Mesothelial cell of epicardium (in vitro differentiated cells): ENCODE results near the gene HNRNPH2. TPM values are rescaled to one million over a fixed set of nuclear protein-coding genes. Genes with fewer than 3 reads are reported as not detected.
A peak's percentile ranks its signal among the peaks of the same experiment; 100 is the strongest.

ENCODE experiments used
- DNase-seq, 2 experiments: peaks; one replicate each; pipeline ENCODE4 v3.0.0; 2021; ENCODE audit warnings: low spot score in 2 of 2; ENCODE audit not compliant: unreplicated experiment in 2 of 2
- H3K27ac Mint-ChIP-seq: 2 replicates; pipeline ENCODE4 v1.8.0; 2021; ENCODE audit warnings: mixed read lengths
- H3K27me3 Mint-ChIP-seq: 2 replicates; pipeline ENCODE4 v1.8.0; 2021; ENCODE audit warnings: low read depth, mixed read lengths
- H3K36me3 Mint-ChIP-seq: 2 replicates; pipeline ENCODE4 v1.8.0; 2021; ENCODE audit warnings: mixed read lengths
- H3K4me1 Mint-ChIP-seq: 2 replicates; pipeline ENCODE4 v1.8.0; 2021; ENCODE audit warnings: mixed read lengths
- H3K4me3 Mint-ChIP-seq: 2 replicates; pipeline ENCODE4 v1.8.0; 2021; ENCODE audit warnings: mild to moderate bottlenecking, moderate library complexity, mixed read lengths
- H3K9me3 Mint-ChIP-seq: 2 replicates; pipeline ENCODE4 v1.8.0; 2021; ENCODE audit warnings: mixed read lengths
- CTCF ChIP-seq: fragments of 200-600 bp; sonication (generic); IDR thresholded peaks from one replicate; pipeline ENCODE4 v1.5.0; 2021; ENCODE audit warnings: antibody characterized with exemption; ENCODE audit not compliant: unreplicated experiment
- total RNA-seq: library from RNA; stranded (reverse); gene quantifications from 3 replicates; pipeline ENCODE4 v1.2.1, GENCODE V29; 2021

Gene HNRNPH2
- total RNA-seq, 1 donor from 2014 or later = 63.0 TPM

GRCh38 chrX:101397779-101398178 lies 10.2 kb upstream of the HNRNPH2 start:
- no peak for TF ChIP-seq CTCF
- Mint-ChIP-seq H3K36me3 (peaks cover 18% of the 10 kb centered on the region), H3K27ac (peak overlapping the region; percentile 4), H3K9me3 (peaks cover 10% of the 10 kb centered on the region), H3K27me3 (no peaks in the 10 kb centered on the region), H3K4me1 (peaks cover 5% of the 10 kb centered on the region), H3K4me3 (no peak overlapping the region)
- DNase-seq = no peak

DNA sequence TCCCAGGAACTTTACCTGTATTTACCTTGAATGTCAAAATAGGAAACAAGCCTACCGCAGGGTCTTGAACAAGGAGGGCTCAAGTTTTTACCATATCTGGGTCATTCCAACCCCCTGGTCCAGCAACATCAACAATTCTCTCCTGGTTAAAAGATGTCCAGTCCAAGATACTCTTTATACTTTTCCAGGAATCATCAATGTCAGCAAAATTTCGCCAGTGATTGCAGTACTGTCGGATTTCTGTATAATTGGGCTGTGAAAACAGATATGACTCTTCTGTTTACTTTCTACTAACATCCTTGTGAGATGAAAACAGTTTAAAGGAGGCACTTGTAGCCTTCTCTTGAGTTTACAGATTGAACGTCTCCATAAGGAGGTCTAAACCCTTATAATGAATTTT lies 9.3 kb upstream of the HNRNPH2 start:
- peaks cover 2% of the 10 kb centered on the region for H3K4me1 Mint-ChIP-seq
- no peaks in the 10 kb centered on the region for H3K27me3 Mint-ChIP-seq
- no peak for DNase-seq
- no peak for TF ChIP-seq CTCF
- H3K4me3 Mint-ChIP-seq = no peak overlapping the region
- H3K27ac Mint-ChIP-seq = no peak overlapping the region
- H3K36me3 Mint-ChIP-seq = peaks cover 14% of the 10 kb centered on the region
- peaks cover 10% of the 10 kb centered on the region for H3K9me3 Mint-ChIP-seq

GRCh38 chrX:101399825-101400224 lies 8.2 kb upstream of the HNRNPH2 start:
- no peak for TF ChIP-seq CTCF
- Mint-ChIP-seq H3K4me1 (no peaks in the 10 kb centered on the region), H3K9me3 (peaks cover 15% of the 10 kb centered on the region), H3K27ac (no peak overlapping the region), H3K4me3 (no peak overlapping the region), H3K36me3 (peaks cover 17% of the 10 kb centered on the region), H3K27me3 (no peaks in the 10 kb centered on the region)
- no peak for DNase-seq

- Mint-ChIP-seq H3K9me3 (peaks cover 25% of the 10 kb centered on the region), H3K27ac (peak overlapping the region; percentile 98), H3K27me3 (no peaks in the 10 kb centered on the region), H3K4me1 (peaks cover 22% of the 10 kb centered on the region), H3K4me3 (peak overlapping the region; percentile 84), H3K36me3 (peaks cover 10% of the 10 kb centered on the region)
- DNase-seq = no peak
- no peak for TF ChIP-seq CTCF
These were observed 765 bp upstream of the HNRNPH2 start for GRCh38 chrX:101407167-101407747.

- H3K9me3 Mint-ChIP-seq = peaks cover 32% of the 10 kb centered on the region
- no peaks in the 10 kb centered on the region for H3K27me3 Mint-ChIP-seq
- H3K4me1 Mint-ChIP-seq = peaks cover 22% of the 10 kb centered on the region
- no peak for DNase-seq
- H3K36me3 Mint-ChIP-seq = peaks cover 16% of the 10 kb centered on the region
- no peak for TF ChIP-seq CTCF
- H3K4me3 Mint-ChIP-seq = peak overlapping the region; percentile 84
- H3K27ac Mint-ChIP-seq = peak overlapping the region; percentile 98
These were observed 465 bp downstream of the HNRNPH2 start for GRCh38 chrX:101408532-101408841.

DNA sequence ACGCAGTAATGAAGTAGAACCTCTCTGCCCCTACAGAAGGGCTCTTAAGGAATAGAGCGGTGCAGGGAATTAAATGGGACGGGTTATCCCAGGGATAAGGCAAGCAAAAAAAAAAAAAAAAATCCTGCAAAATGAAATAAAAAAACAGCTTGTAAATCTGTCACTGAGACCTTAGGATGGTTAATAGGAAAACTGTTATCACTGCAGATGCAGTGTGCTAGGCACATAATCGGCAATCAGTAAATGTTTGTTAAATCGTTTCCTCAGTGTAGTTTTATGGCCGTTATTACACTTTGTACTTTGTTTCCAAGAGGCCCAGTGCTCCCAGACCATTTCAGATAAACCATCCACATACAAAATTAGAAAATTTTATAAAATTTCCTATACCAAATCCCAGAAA lies 1.0 kb downstream of the HNRNPH2 start:
- H3K27ac Mint-ChIP-seq = peak overlapping the region; percentile 98
- H3K9me3 Mint-ChIP-seq = peaks cover 29% of the 10 kb centered on the region
- no peaks in the 10 kb centered on the region for H3K27me3 Mint-ChIP-seq
- TF ChIP-seq CTCF = no peak
- peaks cover 12% of the 10 kb centered on the region for H3K36me3 Mint-ChIP-seq
- peaks cover 22% of the 10 kb centered on the region for H3K4me1 Mint-ChIP-seq
- no peak for DNase-seq
- peak overlapping the region; percentile 84 for H3K4me3 Mint-ChIP-seq
